ENCODE data around the gene COLGALT1.
"Not testable (repeated sequence)": the region's sequence is repeated elsewhere in the genome, so short reads cannot be mapped to it uniquely, and the experiment has no call there.

Gene COLGALT1

GRCh38 chr19:17576758-17577456 is 21.5 kb downstream of the COLGALT1 start:
- Histone ChIP-seq H3K4me3 (ENCODE audit: low read depth, low read length) (no peak overlapping the region), H3K36me3 (ENCODE audit: insufficient read depth, low read length) (peaks cover 11% of the 10 kb centered on the region; the same call in 1 of the 2 replicates), H3K27ac (ENCODE audit: low read depth, low read length) (no peak overlapping the region)

GRCh38 chr19:17577457-17578097 is 22.1 kb downstream of the COLGALT1 start:
- Histone ChIP-seq H3K4me1 (ENCODE audit: control insufficient read depth, insufficient read depth, low read length, unreplicated experiment) (no peaks in the 10 kb centered on the region), H3K36me3 (ENCODE audit: insufficient read depth, low read length) (peaks cover 11% of the 10 kb centered on the region; the same call in 1 of the 2 replicates), H3K27me3 (ENCODE audit: insufficient read depth, low read length) (no peaks in the 10 kb centered on the region), H3K79me2 (ENCODE audit: control insufficient read depth, insufficient read depth, low read length, unreplicated experiment) (no peaks in the 10 kb centered on the region), H3K27ac (ENCODE audit: low read depth, low read length) (no peak overlapping the region), H3K4me3 (ENCODE audit: low read depth, low read length) (no peak overlapping the region), H2AFZ (ENCODE audit: low read length, unreplicated experiment) (no peak overlapping the region)

More at GRCh38 chr19:17576758-17577456, 21.5 kb downstream of the COLGALT1 start:
- Histone ChIP-seq H2AFZ (ENCODE audit: low read length, unreplicated experiment) (no peak overlapping the region), H3K79me2 (ENCODE audit: control insufficient read depth, insufficient read depth, low read length, unreplicated experiment) (no peaks in the 10 kb centered on the region), H3K27me3 (ENCODE audit: insufficient read depth, low read length) (no peaks in the 10 kb centered on the region), H3K4me1 (ENCODE audit: control insufficient read depth, insufficient read depth, low read length, unreplicated experiment) (no peaks in the 10 kb centered on the region)

GRCh38 chr19:17579661-17580244 is 24.3 kb downstream of the COLGALT1 start:
- Histone ChIP-seq H3K4me3 (ENCODE audit: low read depth, low read length) (no peak overlapping the region), H3K27ac (ENCODE audit: low read depth, low read length) (no peak overlapping the region), H2AFZ (ENCODE audit: low read length, unreplicated experiment) (no peak overlapping the region), H3K4me1 (ENCODE audit: control insufficient read depth, insufficient read depth, low read length, unreplicated experiment) (no peaks in the 10 kb centered on the region), H3K27me3 (ENCODE audit: insufficient read depth, low read length) (no peaks in the 10 kb centered on the region), H3K79me2 (ENCODE audit: control insufficient read depth, insufficient read depth, low read length, unreplicated experiment) (no peaks in the 10 kb centered on the region), H3K36me3 (ENCODE audit: insufficient read depth, low read length) (peaks cover 11% of the 10 kb centered on the region; the same call in 1 of the 2 replicates)

- Histone ChIP-seq H3K4me3 (ENCODE audit: low read depth, low read length) (no peak overlapping the region), H3K27ac (ENCODE audit: low read depth, low read length) (no peak overlapping the region)
Observed at GRCh38 chr19:17580470-17581144, 25.2 kb downstream of the COLGALT1 start.

GRCh38 chr19:17581211-17581874 is 25.9 kb downstream of the COLGALT1 start:
- H3K36me3 ChIP-seq (ENCODE audit: insufficient read depth, low read length) = peaks cover 4% of the 10 kb centered on the region; the same call in 1 of the 2 replicates
- H3K4me1 ChIP-seq (ENCODE audit: control insufficient read depth, insufficient read depth, low read length, unreplicated experiment) = no peaks in the 10 kb centered on the region
- H2AFZ ChIP-seq (ENCODE audit: low read length, unreplicated experiment) = no peak overlapping the region
- H3K27me3 ChIP-seq (ENCODE audit: insufficient read depth, low read length) = no peaks in the 10 kb centered on the region
- no peaks in the 10 kb centered on the region for H3K79me2 ChIP-seq (ENCODE audit: control insufficient read depth, insufficient read depth, low read length, unreplicated experiment)
- no peak overlapping the region for H3K4me3 ChIP-seq (ENCODE audit: low read depth, low read length)
- H3K27ac ChIP-seq (ENCODE audit: low read depth, low read length) = no peak overlapping the region

More at GRCh38 chr19:17580470-17581144, 25.2 kb downstream of the COLGALT1 start:
- Histone ChIP-seq H2AFZ (ENCODE audit: low read length, unreplicated experiment) (no peak overlapping the region), H3K27me3 (ENCODE audit: insufficient read depth, low read length) (no peaks in the 10 kb centered on the region), H3K4me1 (ENCODE audit: control insufficient read depth, insufficient read depth, low read length, unreplicated experiment) (no peaks in the 10 kb centered on the region), H3K36me3 (ENCODE audit: insufficient read depth, low read length) (peaks cover 10% of the 10 kb centered on the region; the same call in 1 of the 2 replicates), H3K79me2 (ENCODE audit: control insufficient read depth, insufficient read depth, low read length, unreplicated experiment) (no peaks in the 10 kb centered on the region)

GRCh38 chr19:17582613-17583012 is 27.2 kb downstream of the COLGALT1 start:
- no peak overlapping the region for H2AFZ ChIP-seq (ENCODE audit: low read length, unreplicated experiment)
- H3K4me3 ChIP-seq (ENCODE audit: low read depth, low read length) = no peak overlapping the region
- H3K36me3 ChIP-seq (ENCODE audit: insufficient read depth, low read length) = peaks cover 4% of the 10 kb centered on the region; the same call in 1 of the 2 replicates
- H3K4me1 ChIP-seq (ENCODE audit: control insufficient read depth, insufficient read depth, low read length, unreplicated experiment) = no peaks in the 10 kb centered on the region
- H3K27ac ChIP-seq (ENCODE audit: low read depth, low read length) = no peak overlapping the region
- no peaks in the 10 kb centered on the region for H3K79me2 ChIP-seq (ENCODE audit: control insufficient read depth, insufficient read depth, low read length, unreplicated experiment)
- H3K27me3 ChIP-seq (ENCODE audit: insufficient read depth, low read length) = no peaks in the 10 kb centered on the region

GRCh38 chr19:17584132-17584531 is 28.7 kb downstream of the COLGALT1 start:
- no peak overlapping the region for H2AFZ ChIP-seq (ENCODE audit: low read length, unreplicated experiment)
- H3K4me3 ChIP-seq (ENCODE audit: low read depth, low read length) = no peak overlapping the region
- no peaks in the 10 kb centered on the region for H3K4me1 ChIP-seq (ENCODE audit: control insufficient read depth, insufficient read depth, low read length, unreplicated experiment)
- peaks cover 4% of the 10 kb centered on the region; the same call in 1 of the 2 replicates for H3K36me3 ChIP-seq (ENCODE audit: insufficient read depth, low read length)
- no peaks in the 10 kb centered on the region for H3K27me3 ChIP-seq (ENCODE audit: insufficient read depth, low read length)
- H3K27ac ChIP-seq (ENCODE audit: low read depth, low read length) = no peak overlapping the region
- H3K79me2 ChIP-seq (ENCODE audit: control insufficient read depth, insufficient read depth, low read length, unreplicated experiment) = no peaks in the 10 kb centered on the region

- not testable (repeated sequence) for H3K27ac ChIP-seq (ENCODE audit: low read depth, low read length); H2AFZ ChIP-seq (ENCODE audit: low read length, unreplicated experiment); H3K27me3 ChIP-seq (ENCODE audit: insufficient read depth, low read length); H3K4me1 ChIP-seq (ENCODE audit: control insufficient read depth, insufficient read depth, low read length, unreplicated experiment); H3K79me2 ChIP-seq (ENCODE audit: control insufficient read depth, insufficient read depth, low read length, unreplicated experiment); H3K4me3 ChIP-seq (ENCODE audit: low read depth, low read length); H3K36me3 ChIP-seq (ENCODE audit: insufficient read depth, low read length)
Observed at GRCh38 chr19:17585395-17585794, 29.9 kb downstream of the COLGALT1 start.

GRCh38 chr19:17590866-17591265 is 35.4 kb downstream of the COLGALT1 start:
- H3K79me2 ChIP-seq (ENCODE audit: control insufficient read depth, insufficient read depth, low read length, unreplicated experiment) = no peaks in the 10 kb centered on the region
- H2AFZ ChIP-seq (ENCODE audit: low read length, unreplicated experiment) = no peak overlapping the region
- no peaks in the 10 kb centered on the region for H3K4me1 ChIP-seq (ENCODE audit: control insufficient read depth, insufficient read depth, low read length, unreplicated experiment)
- H3K4me3 ChIP-seq (ENCODE audit: low read depth, low read length) = no peak overlapping the region
- no peaks in the 10 kb centered on the region for H3K27me3 ChIP-seq (ENCODE audit: insufficient read depth, low read length)
- H3K27ac ChIP-seq (ENCODE audit: low read depth, low read length) = no peak overlapping the region
- no peaks in the 10 kb centered on the region for H3K36me3 ChIP-seq (ENCODE audit: insufficient read depth, low read length)

GRCh38 chr19:17594296-17594695 is 38.8 kb downstream of the COLGALT1 start:
- H3K36me3 ChIP-seq (ENCODE audit: insufficient read depth, low read length); H3K27me3 ChIP-seq (ENCODE audit: insufficient read depth, low read length); H3K4me1 ChIP-seq (ENCODE audit: control insufficient read depth, insufficient read depth, low read length, unreplicated experiment); H2AFZ ChIP-seq (ENCODE audit: low read length, unreplicated experiment); H3K27ac ChIP-seq (ENCODE audit: low read depth, low read length); H3K79me2 ChIP-seq (ENCODE audit: control insufficient read depth, insufficient read depth, low read length, unreplicated experiment); H3K4me3 ChIP-seq (ENCODE audit: low read depth, low read length): not testable (repeated sequence)
